ENCODE data around the gene MS4A2. TPM values are rescaled to one million over a fixed set of nuclear protein-coding genes. Genes with fewer than 3 reads are reported as not detected.

MS4A2 gene
- total RNA-seq, 1 experiment from 2014 or later, result not detected

GRCh38 chr11:60056349-60056969 lies 32.0 kb upstream of the MS4A2 start, which contains the start of gene MS4A3:
MS4A3 (plus strand) TSS chr11:60056665; CDS start chr11:60061161, 4,496 bp downstream.
- no peak within 1 kb of the TSS for H2AFZ ChIP-seq
- TF ChIP-seq EZH2 (IDR thresholded peaks at IDR 0.05; ENCODE audit: low read depth), result no peak
- no peak for TF ChIP-seq CTCF (conservative IDR thresholded peaks at IDR 0.05)
- no peak within 1 kb of the TSS for H3K27ac ChIP-seq
- no peaks in the 10 kb centered on the region for H3K9me3 ChIP-seq (ENCODE audit: insufficient read depth, low read depth)
- H3K9me2 ChIP-seq (ENCODE audit: insufficient read depth), result no peaks in the 10 kb centered on the region
- H3K79me2 ChIP-seq (ENCODE audit: low read depth), result no peaks in the 10 kb centered on the region
- peaks cover 37% of the 10 kb centered on the region for H3K27me3 ChIP-seq (ENCODE audit: insufficient read depth, low read depth)
- H3F3A ChIP-seq (ENCODE audit: insufficient read depth, low read depth), result no peaks in the 10 kb centered on the region
- ChIA-PET CTCF (no interaction called here), POLR2A (ENCODE audit: unreplicated experiment) (no interaction called here)
- no peaks in the 10 kb centered on the region for H3K4me1 ChIP-seq (replicated peaks; ENCODE audit: insufficient read depth)
- H4K20me1 ChIP-seq (ENCODE audit: insufficient read depth), result no peaks in the 10 kb centered on the region
- H3K4me2 ChIP-seq, result no peak within 1 kb of the TSS
- DNase-seq, result no peak
- no TSS peak for BruUV-seq (replicated peaks)
- intact Hi-C loops (cut with micrococcal nuclease; ENCODE audit: unreplicated experiment), result no loop called here
- no peak within 1 kb of the TSS for H3K4me3 ChIP-seq
- H3K36me3 ChIP-seq (ENCODE audit: low read depth), result no peaks in the 10 kb centered on the region

- Histone ChIP-seq H3K4me1 (replicated peaks; ENCODE audit: insufficient read depth) (no peaks in the 10 kb centered on the region), H3K9me2 (ENCODE audit: insufficient read depth) (no peaks in the 10 kb centered on the region), H2AFZ (peak overlapping the region; percentile 44; the same call in 1 of the 2 replicates), H3K27me3 (ENCODE audit: insufficient read depth, low read depth) (peaks cover 37% of the 10 kb centered on the region), H3K4me2 (no peak overlapping the region), H3K79me2 (ENCODE audit: low read depth) (no peaks in the 10 kb centered on the region), H4K20me1 (ENCODE audit: insufficient read depth) (no peaks in the 10 kb centered on the region), H3K27ac (no peak overlapping the region), H3F3A (ENCODE audit: insufficient read depth, low read depth) (no peaks in the 10 kb centered on the region), H3K4me3 (no peak overlapping the region), H3K9me3 (ENCODE audit: insufficient read depth, low read depth) (no peaks in the 10 kb centered on the region), H3K36me3 (ENCODE audit: low read depth) (no peaks in the 10 kb centered on the region)
- no peak for DNase-seq
- no TSS peak for BruUV-seq (replicated peaks)
- TF ChIP-seq EZH2 (IDR thresholded peaks at IDR 0.05; ENCODE audit: low read depth) (no peak), CTCF (conservative IDR thresholded peaks at IDR 0.05) (no peak)
- ChIA-PET CTCF (no interaction called here), POLR2A (ENCODE audit: unreplicated experiment) (no interaction called here)
- intact Hi-C loops (cut with micrococcal nuclease; ENCODE audit: unreplicated experiment), result no loop called here
Measured at GRCh38 chr11:60059052-60059451, 29.4 kb upstream of the MS4A2 start.

DNA sequence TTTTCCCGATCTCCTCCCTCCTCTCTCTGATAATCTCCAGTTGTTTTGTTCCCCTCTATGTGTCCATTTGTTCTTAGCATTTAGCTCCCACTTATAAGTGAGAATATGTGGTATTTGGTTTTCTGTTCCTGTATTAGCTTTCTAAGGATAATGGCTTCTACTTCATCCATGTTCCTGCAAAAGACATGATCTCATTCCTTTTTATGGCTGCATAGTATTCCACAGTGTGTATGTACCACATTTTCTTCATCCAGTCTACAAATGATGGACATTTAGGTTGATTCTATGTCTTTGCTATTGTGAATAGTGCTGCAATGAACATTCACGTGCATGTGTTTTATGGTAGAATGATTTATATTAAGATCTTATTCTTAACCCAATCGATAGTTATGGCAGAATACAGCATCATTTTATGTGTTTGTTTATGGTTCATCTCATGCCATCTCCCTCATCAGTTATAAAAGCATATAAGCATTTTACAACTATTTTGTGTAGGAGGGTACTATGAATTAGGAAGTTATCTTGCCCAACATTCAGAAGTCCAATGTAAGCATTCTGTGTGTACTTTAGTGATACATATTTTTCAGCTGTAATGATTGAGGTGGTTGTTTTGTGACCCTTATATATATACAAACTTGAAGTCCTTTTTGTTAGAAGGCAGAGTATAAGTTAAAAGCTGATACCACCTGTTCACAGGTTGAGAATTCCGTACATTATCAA lies 28.8 kb upstream of the MS4A2 start:
- no TSS peak for BruUV-seq (replicated peaks)
- Histone ChIP-seq H3K4me2 (no peak overlapping the region), H4K20me1 (ENCODE audit: insufficient read depth) (no peaks in the 10 kb centered on the region), H3K27me3 (ENCODE audit: insufficient read depth, low read depth) (peaks cover 33% of the 10 kb centered on the region), H3K36me3 (ENCODE audit: low read depth) (no peaks in the 10 kb centered on the region), H3K9me3 (ENCODE audit: insufficient read depth, low read depth) (no peaks in the 10 kb centered on the region), H3K4me3 (no peak overlapping the region), H2AFZ (peak overlapping the region; percentile 44; the same call in 1 of the 2 replicates), H3K27ac (no peak overlapping the region), H3K79me2 (ENCODE audit: low read depth) (no peaks in the 10 kb centered on the region), H3F3A (ENCODE audit: insufficient read depth, low read depth) (no peaks in the 10 kb centered on the region), H3K9me2 (ENCODE audit: insufficient read depth) (no peaks in the 10 kb centered on the region), H3K4me1 (replicated peaks; ENCODE audit: insufficient read depth) (no peaks in the 10 kb centered on the region)
- ChIA-PET POLR2A (ENCODE audit: unreplicated experiment) (no interaction called here), CTCF (no interaction called here)
- no peak for TF ChIP-seq EZH2 (IDR thresholded peaks at IDR 0.05; ENCODE audit: low read depth)
- TF ChIP-seq CTCF (conservative IDR thresholded peaks at IDR 0.05), result no peak
- intact Hi-C loops (cut with micrococcal nuclease; ENCODE audit: unreplicated experiment), result no loop called here
- DNase-seq, result no peak
